Stomach (tissue), 9 donors: ENCODE results near the gene ANGPTL3. TPM values are rescaled to one million over a fixed set of nuclear protein-coding genes. Genes with fewer than 3 reads are reported as not detected.

Source experiments
- DNase-seq, 2 donors: peaks; one replicate each; pipeline versions ENCODE4 v3.0.0 to v3.0.0-alpha.2; 2013 to 2019
- H3K27ac ChIP-seq, 5 donors: fragments of 200-600 bp in 4 of 5; sonication (generic) in 4 of 5; one replicate each; pipeline ENCODE4 v1.5.1; 2013 to 2019; ENCODE audit warnings: mild to moderate bottlenecking in 1 of 5, moderate library complexity in 1 of 5
- H3K27me3 ChIP-seq, 3 donors: fragments of 200-600 bp; sonication (generic); one replicate each; pipeline ENCODE4 v1.5.1; 2017 to 2019; ENCODE audit warnings: mixed run types in 1 of 3
- H3K36me3 ChIP-seq, 4 donors: fragments of 200-600 bp; sonication (generic); 1 replicate in 3 of 4; 2 replicates in 1 of 4; pipeline ENCODE4 v1.5.1; 2016 to 2019
- H3K4me1 ChIP-seq, 4 donors: fragments of 200-600 bp; sonication (generic); one replicate each; pipeline ENCODE4 v1.5.1; 2016 to 2019
- H3K4me3 ChIP-seq, 4 donors: fragments of 200-600 bp; sonication (generic) in 3 of 4; one replicate each; pipeline ENCODE4 v1.5.1; 2016 to 2019; ENCODE audit warnings: mild to moderate bottlenecking in 1 of 4
- H3K9me3 ChIP-seq, 4 donors: fragments of 200-600 bp; sonication (generic); one replicate each; pipeline ENCODE4 v1.5.1; 2016 to 2019
- CTCF ChIP-seq, 7 experiments: fragments of 450-650 bp in 4 of 7; fragments of 200-600 bp in 3 of 7; sonication (generic) in 3 of 7; IDR thresholded peaks; one replicate each; pipeline ENCODE4 v1.5.1; 2016 to 2019; ENCODE audit warnings: antibody characterized with exemption in 7 of 7, control low read depth in 2 of 7, mild to moderate bottlenecking in 1 of 7
- EP300 ChIP-seq: sonication (generic); formaldehyde crosslinking; IDR thresholded peaks from one replicate; pipeline ENCODE4 v1.6.1; 2017; ENCODE audit warnings: antibody characterized with exemption
- POLR2A ChIP-seq, 4 donors: fragments of 450-650 bp; IDR thresholded peaks; one replicate each; pipeline ENCODE4 v1.6.1; 2016; ENCODE audit warnings: antibody characterized with exemption in 4 of 4, control low read depth in 2 of 4, mild to moderate bottlenecking in 1 of 4, moderate library complexity in 1 of 4
- POLR2AphosphoS5 ChIP-seq, 3 donors: sonication (generic); formaldehyde crosslinking; IDR thresholded peaks; one replicate each; pipeline ENCODE4 v1.6.1; 2016; ENCODE audit warnings: antibody characterized with exemption in 3 of 3
- WGBS, 5 donors: extraction: QIAGEN DNeasy Blood & Tissue Kit in 3 of 5; methylation state at CpG; one replicate each; pipeline versions ENCODE4 v1.1.5 to v1.1.7; 2013 to 2018; 5-methylcytosine and 5-hydroxymethylcytosine counted together
- intact Hi-C: fragments of 100-400 bp; cut with DNase I; formaldehyde crosslinking; loops from one replicate; pipeline ENCODE4 v1.15.1; 2023; ENCODE audit warnings: low total_unique reads
- polyA plus RNA-seq, 3 donors: library from polyadenylated mRNA; stranded (reverse); fragments of 200-250 nt; gene quantifications; one replicate each; pipeline ENCODE4 v1.2.3, GENCODE V29; 2013
- total RNA-seq, 5 donors: library from RNA; depleted of rRNA; stranded (reverse); fragments of >200 nt; gene quantifications; one replicate each; pipeline versions ENCODE4 v1.1.0 to v1.2.3, GENCODE V29; 2014 to 2016
- donor health status: healthy with polysubstance abuse.
- donor health status: Bipolar disorder and iron deficiency.
- donor health status: healthy.

ANGPTL3 gene
- total and polyA plus RNA-seq, 8 donors, result 0.14 to 3.5 (median 1.1) TPM; not detected in 3

GRCh38 chr1:62654744-62655143 lies 57.4 kb downstream of the ANGPTL3 start:
- H3K9me3 ChIP-seq, result no peaks in the 10 kb centered on the region
- H3K4me3 ChIP-seq, result no peak overlapping the region
- H3K4me1 ChIP-seq, result peaks cover 0 to 11% (median 2%) of the 10 kb centered on the region in 4 donors
- no peaks in the 10 kb centered on the region for H3K27me3 ChIP-seq
- WGBS, 5 donors, result 69 to 86% (median 74%) methylated on average over 1 of the region's 1 CpG
- intact Hi-C loops, result no loop called here
- TF ChIP-seq POLR2A (IDR thresholded peaks at IDR 0.05) (no peak), POLR2AphosphoS5 (IDR thresholded peaks at IDR 0.05) (no peak), EP300 (no peak), CTCF (IDR thresholded peaks at IDR 0.05) (no peak)
- H3K36me3 ChIP-seq, result peaks cover 0 to 24% (median 14%) of the 10 kb centered on the region in 4 donors
- no peak overlapping the region for H3K27ac ChIP-seq
- DNase-seq, result no peak

Other genes with a start within 250 kb of the ANGPTL3 start
- gene USP1, start 160.5 kb upstream of the ANGPTL3 start, total RNA-seq, result 10 to 100 TPM in 4 of 5 donors, 1 to 10 TPM in 1; 5.4 to 47.5 (median 22.8) TPM
- 10 to 100 TPM; 11.2 to 16.3 (median 11.9) TPM for gene USP1, start 160.5 kb upstream of the ANGPTL3 start, polyA plus RNA-seq
- 100 to 1,000 TPM in 1 of 5 donors, 10 to 100 TPM in 4; 21.0 to 118 (median 74.2) TPM for gene DOCK7, start 90.9 kb downstream of the ANGPTL3 start, total RNA-seq
- 10 to 100 TPM in 1 of 3 donors, 1 to 10 TPM in 2; 4.7 to 15.9 (median 8.9) TPM for gene DOCK7, start 90.9 kb downstream of the ANGPTL3 start, polyA plus RNA-seq
- 10 to 100 TPM in 2 of 5 donors, 1 to 10 TPM in 3; 2.3 to 42.4 (median 8.4) TPM for gene ATG4C, start 186.6 kb downstream of the ANGPTL3 start, total RNA-seq
- 1 to 10 TPM; 4.1 to 7.7 (median 4.7) TPM for gene ATG4C, start 186.6 kb downstream of the ANGPTL3 start, polyA plus RNA-seq